GM21381 (cell line): ENCODE results near the gene COL16A1.

ENCODE experiments used
- ATAC-seq: cut with Tn5 transposase; IDR thresholded peaks from one replicate; pipeline ENCODE4 v1.9.1; 2021; ENCODE audit warnings: mild to moderate bottlenecking, moderate library complexity; ENCODE audit not compliant: unreplicated experiment

Gene COL16A1

DNA sequence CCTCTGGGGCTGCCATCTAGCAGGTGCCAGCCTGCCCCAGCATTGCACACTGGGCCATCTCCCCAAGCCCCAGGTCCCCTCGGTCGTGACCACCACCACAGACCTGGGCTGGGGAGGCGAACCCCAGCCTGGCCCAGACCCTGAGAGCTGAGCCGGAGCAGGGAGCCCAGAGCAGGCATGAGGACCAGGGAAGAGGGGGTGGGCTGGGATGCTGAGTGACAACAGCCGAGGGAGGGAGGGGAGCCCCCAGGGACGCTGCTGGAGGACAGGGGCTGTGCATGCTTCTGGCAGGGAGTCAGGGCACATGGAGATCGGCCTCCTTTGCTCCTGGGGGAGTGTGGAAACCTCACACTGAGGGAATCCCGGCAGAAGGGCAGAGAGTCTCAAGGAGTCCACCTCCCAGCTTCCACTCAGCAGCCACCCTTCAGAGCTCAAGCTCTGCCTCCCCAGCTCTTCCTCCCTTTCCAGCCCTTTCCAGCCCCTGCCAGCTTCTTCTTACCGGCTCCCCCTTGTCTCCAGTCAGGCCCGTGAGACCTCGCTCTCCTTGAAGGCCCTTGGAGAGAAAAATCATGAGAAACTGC lies 35.4 kb downstream of the COL16A1 start:
- ATAC-seq, result no peak

DNA sequence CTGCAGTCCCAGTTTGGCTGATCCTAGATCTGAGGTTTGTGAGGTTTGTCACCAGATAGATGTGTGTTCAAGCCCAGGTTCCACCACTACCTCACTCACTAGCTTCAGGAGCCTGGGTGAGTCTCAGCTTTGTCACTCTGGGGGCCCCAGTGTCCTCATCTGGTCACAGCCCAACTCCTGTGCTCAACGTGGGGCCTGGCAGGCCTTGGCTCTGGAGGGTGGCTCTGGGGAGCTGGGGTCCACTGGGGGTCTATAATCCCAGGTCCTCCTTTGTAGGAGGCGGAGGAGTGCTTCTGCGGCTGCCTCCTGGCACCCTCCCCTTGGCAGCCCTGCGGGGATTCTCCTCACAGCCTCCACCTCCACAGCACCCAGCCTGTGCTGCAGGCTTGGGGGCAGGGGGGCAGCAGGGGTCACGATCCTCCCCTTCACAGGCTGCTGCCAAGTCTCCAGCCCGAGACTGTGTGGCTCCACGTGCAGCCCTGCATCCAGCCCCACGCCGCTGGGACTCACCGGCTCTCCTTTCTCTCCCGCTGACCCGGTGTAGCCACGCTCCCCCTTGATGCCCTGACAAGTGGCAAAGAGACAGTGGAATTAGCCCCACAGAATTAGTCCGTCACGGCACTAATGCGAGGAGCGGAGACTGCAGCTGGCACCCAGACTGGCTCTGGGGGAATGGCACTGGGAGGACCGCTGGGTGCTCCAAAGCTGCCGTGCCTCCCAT lies 36.6 kb downstream of the COL16A1 start:
- no peak for ATAC-seq

DNA sequence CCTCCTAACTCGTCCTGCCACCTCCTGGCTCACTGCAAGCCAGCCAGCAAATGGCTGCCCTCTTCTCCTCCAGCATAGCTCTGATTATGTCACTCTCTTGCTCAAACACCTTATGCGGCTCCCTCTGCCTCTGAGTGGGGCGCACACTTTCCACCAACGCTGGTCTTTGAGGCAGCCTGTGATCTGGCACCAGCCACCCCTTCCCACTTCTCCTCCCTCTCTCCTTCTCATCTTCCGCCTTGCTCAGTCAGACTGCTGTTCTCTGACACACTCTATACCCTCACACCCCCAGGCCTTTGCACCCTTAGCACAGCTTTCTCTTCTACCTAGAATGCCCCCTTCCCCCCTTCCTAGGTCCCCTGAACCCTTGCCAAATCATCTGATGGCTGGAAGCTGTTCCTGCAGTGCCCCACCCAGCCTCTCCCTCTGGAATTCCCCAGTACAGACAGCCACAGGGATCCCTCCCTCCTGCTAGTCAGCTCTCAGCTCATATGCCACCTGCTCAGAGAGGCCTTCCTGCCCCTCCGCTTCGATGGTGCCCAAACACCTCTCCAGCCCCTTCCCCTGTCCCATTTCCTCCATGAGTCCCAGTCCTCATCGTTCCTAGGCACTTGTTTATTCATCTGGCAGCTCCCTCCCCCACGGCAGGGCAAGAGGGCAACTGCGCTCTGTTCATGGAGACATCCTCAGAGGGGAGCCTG lies 37.4 kb downstream of the COL16A1 start:
- no peak for ATAC-seq

DNA sequence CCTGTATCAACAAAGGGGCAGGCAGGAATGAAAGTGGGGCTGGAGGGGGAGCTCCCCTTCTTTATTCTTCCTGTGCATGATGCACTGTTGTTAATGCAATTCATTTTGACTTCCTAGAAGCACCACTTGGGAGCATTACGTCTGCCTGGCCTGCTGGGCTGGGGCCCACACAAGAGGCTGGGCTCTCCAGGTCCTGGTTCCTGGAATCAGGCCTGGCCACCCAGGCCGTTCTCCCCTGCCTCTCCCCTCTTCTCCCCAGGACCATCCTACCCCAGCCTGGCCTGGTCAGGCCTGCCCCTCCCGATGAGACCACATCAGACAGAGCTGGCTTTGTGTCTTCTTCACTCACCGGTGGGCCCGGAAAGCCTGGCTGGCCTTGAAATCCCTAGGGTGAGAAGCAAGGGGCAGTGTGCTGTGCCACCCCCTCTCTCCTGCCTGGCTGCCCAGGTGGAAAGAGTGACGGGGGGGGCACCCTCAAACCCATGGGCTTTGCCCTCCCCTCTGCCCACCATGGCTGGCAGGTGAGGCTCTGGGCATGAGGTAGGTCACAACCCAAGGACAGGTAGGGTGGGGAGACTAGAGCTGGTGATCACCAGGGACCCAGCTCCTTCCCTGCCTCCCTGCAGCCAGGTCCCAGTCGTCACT lies 38.5 kb downstream of the COL16A1 start:
- no peak for ATAC-seq

DNA sequence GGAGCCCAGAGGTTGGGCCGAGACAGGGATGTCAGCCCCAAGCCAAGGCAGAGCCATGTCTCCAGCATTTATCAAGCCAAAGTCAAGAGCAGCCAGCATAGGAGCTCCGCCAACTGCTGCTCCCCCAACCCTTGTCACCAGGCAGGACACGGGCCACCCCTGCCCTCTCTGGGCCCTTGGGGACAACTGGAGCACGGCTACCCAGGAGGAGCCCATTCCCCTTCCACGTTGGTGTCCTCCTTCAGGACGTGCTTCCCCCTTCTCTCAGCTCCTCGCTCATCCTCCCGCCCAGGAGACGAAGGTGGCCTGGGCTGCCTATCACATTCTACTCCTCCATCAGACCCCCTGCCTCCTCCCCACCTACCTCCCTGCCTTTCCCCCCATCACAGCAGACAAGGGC lies 39.3 kb downstream of the COL16A1 start:
- no peak for ATAC-seq

DNA sequence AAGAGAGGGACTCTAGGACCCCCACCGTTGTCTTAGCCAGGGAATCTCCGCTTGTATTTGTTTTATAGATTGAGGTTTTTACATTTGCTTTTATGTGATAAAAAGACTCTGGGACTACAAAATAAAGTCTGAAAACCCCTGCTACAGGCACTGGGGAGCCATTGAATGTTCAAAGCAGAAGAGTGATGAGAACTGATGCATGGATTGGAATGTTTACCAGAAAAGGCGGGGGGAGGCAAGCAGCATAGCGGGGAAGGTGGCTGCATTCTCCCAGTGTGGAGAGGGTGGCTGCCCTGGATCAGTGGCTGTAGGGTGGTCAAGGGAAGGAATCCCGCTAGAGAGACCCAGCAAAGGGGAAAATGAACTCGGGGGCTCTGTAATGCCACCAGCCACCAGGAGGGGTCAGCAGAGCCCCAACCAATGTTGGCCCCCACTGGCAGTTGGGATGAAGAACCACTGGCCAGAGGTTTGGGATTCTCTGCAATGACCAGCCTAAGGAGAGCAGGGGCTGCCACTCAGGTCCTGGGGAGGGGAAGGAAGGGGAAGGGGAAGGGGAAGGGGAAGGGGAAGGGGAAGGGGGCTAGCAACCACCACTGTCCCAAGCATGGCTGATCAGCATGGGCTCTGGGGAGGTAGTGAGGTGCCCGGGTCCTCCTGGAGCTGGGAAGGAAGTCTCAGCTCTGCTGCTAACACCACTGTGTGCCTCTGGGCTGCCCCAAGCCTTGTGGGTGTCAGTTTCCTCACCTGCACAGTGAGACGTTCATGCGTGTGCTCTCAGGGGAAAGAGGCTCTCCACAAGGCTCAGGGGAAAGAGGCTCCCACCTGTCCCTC lies 40.0 kb downstream of the COL16A1 start:
- no peak for ATAC-seq

DNA sequence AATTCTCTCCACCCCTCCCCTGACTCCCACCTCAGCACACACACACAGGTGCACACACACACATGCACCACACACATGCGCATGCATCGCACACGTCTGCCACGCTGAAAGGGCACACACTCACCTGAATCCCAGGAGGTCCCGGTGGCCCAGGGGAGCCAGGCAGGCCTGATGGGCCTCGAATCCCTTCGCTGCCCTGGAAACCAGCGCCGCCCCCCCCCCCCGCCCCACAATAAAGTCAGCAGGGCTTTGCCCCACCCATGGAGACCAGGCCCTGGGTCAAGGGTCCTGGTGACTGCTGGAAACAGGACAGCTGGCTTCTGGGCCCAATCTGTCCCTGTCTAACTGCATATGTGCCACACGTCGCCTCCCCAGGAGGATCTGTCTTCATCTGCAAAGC lies 41.4 kb downstream of the COL16A1 start:
- no peak for ATAC-seq

DNA sequence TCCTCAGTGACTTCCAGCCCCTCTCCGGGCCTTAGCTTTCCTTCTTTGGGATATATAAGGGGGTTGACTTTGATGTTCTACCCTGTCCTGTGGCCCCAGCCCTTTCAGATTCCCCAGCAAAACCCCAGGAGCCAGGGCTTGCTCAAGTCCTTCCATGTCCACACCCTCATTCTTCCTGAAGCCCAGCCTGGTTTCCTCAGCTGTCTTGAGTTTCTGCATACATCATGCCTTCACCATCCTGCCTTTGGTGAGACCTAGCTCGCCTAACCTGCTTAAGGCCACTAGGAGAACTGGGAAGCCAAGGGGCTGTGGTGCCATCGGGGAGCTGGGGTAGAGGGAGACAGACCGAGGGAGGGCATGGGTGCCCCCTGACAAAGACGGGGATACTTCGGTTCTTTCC lies 42.0 kb downstream of the COL16A1 start:
- no peak for ATAC-seq

DNA sequence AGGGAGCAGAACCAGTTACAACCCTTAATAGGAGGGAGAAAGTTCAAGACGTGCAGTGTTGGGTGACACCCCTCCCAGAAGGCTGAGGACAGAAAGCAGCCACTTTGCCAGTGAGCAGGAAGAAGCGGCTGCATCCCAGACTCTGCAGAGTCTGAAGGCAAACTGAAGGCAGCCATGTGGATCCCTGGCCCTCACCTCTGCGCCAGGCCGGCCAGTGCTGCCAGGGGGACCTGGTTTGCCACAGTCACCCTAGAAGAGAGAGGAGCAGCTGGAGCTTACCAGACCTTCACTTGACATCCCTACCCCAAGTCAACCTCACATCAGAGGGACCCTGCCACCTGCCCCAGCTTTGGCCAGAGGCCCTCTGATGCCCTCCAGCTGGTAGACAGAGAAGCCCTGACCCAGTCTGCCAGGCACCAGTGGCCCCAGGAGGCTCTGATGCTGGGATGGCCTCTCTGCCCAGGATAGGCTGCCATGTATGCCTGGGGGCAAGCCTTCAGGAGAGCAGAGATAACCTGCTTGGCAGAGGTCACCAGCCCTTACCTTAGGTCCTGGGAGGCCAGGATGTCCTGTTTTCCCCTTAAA lies 42.9 kb downstream of the COL16A1 start:
- ATAC-seq, result no peak

DNA sequence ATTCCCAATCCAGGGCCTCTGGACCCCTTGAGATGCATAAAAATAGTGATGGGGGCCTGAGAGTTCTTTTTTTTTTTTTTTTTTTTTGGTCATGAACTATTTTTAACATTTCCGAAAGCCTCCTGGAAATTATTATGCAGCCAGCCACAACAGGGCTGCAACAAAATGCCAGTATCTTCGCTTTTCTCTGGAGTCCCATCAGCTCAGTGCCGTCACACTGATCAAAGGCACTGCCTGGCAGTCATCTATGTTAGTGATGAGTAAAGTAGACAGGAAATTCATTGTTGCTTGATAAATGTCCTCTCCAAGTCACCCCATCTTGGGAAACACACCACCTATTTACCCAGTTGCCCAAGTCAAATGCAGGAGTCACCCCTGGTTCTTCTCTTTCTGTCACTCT lies 43.9 kb downstream of the COL16A1 start:
- ATAC-seq, result no peak

DNA sequence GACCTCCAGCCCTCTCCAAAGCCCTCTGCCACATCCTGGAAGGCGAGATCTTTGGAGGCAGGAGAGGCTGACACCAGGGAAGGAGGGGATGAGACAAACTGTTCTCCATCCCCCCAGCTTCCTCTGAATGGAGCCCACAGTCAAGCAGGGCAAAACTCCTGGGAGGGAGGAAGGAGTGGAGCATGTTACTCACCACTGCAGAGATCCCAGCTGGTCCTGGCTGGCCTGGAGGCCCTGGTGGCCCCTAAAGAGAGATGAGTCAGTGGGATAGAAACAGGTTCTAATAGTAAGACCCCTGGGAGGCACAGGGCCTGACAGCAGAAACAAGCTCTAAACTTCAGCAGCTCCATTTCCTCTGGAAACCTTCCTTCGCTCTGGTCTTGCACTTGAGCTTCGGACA lies 45.1 kb downstream of the COL16A1 start:
- no peak for ATAC-seq

DNA sequence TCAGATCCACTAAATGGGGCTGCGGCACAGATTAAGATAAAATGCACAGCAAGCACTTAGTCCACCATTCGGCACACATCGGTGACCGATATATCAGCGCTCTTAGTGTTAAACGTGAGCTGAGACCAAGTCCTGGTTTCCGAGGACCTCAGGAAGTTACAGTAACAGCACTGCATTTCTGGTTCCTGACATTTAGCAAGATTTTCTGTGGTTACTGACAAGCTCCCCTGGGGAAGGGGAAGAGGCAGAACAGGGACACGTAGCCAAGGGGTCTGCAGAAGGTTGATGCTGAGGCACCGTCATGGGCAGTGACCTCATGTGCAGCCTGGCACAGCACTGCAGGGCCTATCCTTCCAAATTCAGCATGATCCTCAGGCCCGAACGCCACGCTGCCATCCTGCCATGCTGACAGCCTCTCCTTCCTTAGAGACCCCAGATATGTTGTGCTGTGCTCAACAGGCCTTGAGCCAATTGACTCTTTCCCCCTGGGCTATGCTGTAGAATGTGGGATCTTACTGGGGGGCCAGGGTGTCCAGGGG lies 45.8 kb downstream of the COL16A1 start:
- ATAC-seq, result no peak

DNA sequence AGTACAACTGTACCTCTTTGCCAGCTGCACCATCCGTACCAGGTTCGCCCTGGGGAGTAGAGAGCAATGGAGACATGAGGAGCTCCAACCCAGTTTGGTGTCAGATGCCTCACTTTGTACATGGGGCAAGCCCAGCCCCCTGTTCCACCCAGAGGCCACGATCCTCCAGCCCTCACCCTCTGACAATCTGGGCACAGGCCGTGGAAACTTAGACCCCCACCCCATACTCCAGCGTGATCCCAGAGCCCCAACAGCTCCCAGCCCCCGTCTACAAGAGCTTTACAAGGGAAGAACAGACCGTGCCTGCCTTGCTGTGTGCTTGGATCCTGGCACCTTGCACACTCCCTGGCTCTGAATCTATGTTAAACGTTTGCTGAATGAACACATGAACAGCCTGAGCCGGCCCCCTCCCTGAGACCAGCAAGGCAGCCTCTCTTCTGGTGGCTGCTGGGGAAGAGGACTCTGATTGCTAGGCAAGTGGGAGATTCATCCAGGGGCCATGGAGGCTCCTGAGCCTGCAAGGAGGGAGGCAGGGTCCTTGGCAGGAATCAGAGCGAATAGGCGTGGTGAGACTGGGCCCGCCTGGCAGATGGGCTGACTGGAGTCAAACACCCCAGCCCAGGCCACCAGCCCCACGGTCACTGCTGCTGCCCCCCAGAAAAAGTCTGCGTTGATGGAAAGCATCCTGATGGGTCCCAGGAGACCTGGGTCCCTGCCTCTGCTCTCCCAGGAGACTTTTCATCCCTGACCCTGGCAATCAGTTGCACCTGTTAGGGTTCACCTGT lies 46.6 kb downstream of the COL16A1 start:
- ATAC-seq, result no peak

DNA sequence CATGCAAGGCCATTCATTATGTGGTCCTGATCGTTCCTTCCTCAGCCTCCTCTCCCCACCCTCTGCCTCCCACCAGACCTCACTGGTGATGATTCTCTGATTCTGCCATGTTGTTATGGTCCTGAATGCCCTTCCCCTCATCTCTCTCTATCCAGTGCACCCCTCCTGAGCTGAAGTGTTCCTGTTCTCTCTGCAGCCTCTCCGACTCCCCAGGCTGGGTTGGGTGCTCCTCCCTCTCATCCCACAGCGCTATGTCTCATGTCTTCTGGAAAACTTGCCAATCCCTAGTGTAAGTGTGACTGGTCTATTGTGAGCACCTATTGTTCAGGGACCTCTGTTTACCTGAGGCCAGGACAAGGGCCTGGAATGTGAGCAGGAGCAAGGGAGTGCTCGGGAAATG lies 48.1 kb downstream of the COL16A1 start:
- ATAC-seq, result no peak

DNA sequence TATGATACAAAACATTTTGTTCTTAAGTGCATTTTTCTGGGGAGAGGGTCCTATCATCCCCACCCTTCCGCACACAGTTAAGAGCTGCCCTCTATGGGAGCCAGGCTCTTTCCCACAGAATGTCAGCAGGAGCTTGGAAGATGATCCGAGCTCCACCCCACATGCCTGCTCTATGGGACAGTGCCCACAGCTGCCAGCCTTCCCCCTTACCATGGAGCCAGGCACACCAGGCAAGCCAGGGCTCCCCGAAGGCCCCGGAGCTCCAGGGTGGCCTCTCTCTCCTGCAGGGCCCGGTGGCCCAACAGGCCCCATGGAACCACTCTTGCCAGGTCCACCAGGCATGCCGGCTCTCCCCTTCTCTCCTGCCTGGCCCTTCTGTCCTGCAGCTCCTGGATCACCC lies 48.7 kb downstream of the COL16A1 start:
- no peak for ATAC-seq

DNA sequence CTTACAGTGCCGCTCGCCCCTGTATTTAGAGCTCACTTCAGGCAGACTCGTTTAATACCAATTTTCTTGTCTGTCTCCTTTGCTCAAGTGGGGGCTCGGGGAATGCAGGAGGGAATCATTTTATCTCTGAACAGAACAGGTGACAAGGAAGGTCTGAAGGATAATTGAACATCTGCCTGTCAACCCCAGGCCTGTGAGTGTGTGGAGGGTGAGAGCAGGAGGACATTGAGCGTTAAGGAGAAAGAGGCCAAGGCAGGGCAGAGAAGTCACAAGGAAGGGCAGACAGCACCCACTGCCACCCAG lies 49.4 kb downstream of the COL16A1 start:
- no peak for ATAC-seq

DNA sequence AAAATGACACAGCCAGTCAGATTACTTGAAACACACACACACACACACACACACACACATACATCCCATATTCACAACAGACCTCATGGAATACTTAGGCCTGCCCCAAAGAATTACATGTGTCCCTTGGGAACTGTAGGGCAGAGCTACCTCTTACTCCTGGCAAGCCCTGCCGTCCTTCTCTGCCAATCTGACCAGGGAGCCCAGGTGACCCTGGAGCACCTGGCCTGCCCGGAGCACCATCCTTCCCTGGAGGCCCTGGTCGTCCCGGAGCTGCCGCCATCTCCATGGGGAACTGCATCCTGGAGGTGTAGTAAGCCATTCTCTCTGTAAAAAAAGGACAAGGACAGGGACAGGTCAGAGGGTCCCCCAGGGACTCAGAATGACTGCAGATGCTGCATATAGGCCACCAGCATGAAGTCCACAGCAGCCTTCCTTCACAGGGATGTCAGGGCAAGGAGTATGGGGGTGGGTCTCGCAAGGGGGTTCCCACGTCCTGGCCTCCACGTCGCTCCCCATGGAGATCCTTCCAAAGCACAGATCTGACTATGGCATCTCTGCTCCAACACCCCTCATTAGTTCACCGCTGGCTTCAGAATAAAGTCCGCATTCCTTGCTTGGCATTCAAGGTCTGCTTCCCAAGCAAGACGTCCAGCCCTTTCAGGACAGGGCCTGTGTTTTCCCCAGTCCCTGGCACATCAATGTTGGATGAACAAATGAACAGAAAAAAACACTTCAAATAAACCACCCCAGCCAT lies 49.9 kb downstream of the COL16A1 start:
- ATAC-seq, result no peak

DNA sequence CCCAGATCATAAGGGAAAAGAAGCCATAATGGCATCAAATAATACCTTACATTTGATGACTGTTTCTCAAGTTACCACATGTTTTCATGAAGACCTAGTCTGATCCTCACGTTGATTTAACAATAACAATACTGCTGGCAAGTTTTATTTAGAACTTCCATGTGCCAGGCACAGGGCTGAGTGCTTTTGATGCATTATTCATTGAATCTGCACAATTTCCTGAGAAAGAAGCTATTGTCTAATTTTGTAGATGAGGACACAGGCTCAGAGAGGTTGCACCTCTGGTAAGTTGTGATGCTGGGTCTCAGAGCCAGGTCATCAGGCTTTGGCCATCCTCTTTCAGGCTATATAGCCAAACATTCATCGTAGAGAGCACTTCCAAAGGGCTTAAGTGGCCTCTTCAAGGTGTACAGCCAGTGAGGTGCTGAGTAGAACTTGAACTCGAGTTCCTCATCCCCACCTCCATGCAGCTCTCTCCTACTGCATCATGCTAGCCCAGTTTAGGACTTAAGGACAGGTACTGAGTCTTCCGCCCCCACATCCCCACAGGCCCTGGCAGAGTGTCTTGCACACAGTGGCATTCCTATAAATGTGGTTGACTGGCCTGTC lies 50.8 kb downstream of the COL16A1 start:
- no peak for ATAC-seq

DNA sequence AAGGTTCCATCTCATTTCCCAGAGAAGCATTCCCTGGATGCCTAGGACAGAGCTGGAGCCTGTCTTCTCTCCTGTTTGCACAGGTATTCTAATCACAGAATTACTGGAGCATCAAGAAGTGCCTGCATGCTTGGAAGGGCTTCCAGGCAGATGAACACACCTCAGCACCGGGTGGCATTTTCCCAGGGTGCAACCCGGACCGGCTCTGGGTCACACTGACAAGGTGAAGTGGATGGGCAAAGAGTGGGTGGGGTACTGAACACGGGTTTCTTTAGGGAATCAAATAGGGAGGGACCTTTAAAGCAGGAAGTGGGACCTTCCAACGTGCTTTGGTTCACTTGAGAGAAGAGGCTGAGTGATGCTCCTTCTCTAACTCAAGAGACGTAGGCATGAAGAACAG lies 52.1 kb downstream of the COL16A1 start:
- ATAC-seq, result no peak
